Thyroid gland (tissue), 4 donors: ENCODE measurements around the gene SDC3.

ENCODE experiments used
- POLR2A ChIP-seq, 2 donors: fragments of 450-650 bp; IDR thresholded peaks; one replicate each; pipeline ENCODE4 v1.6.1; 2017; ENCODE audit warnings: antibody characterized with exemption in 2 of 2, mild to moderate bottlenecking in 2 of 2, moderate library complexity in 1 of 2
- TF ChIP-seq, protein P1 (sequence below), 6 experiments: fragments of 200-600 bp in 3 of 6; fragments of 450-650 bp in 3 of 6; sonication (generic) in 3 of 6; IDR thresholded peaks; one replicate each; pipeline ENCODE4 v1.5.1; 2016 to 2019; ENCODE audit warnings: antibody characterized with exemption in 6 of 6, mild to moderate bottlenecking in 2 of 6, inconsistent platforms in 1 of 6, moderate library complexity in 1 of 6

DNA sequence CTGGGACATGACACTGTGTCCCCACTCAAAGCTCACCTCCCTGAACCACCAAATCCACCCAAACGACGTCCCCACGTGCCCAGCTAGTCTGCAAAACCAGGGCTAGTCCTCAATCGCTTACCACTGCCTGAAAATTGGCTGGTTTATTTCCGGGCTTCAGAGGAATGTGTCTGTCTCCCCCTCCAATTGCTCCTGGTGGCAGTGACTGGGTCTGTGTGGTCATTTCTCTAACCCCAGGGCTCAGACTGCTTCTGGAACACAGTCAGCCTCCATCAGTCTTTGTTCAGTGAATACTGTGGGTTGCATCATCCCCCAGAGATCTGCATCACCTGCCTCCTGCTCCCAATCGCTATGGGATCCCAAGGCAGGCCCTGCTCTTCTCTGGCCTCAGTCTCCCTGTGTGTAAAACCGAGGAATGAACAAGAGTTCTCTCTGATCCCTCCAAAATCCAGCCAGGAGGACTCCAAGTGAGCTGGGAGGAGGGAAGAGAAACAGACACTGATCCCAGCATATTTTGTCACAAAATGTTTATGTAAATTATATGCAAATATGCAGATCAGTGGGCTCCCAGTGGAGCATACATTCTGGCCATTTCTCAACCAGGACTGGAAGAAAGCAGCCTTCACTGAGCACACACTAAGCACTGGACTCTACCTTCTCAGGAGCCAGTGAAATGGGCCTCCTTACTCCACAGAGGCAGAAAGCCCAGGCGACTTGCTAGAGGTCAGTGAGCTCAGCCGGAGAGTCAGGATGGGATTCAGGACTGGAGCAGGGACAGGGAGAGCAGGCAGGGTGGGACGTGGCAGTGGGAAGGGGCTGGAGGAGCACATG is 20.9 kb downstream of the SDC3 start:
- TF ChIP-seq, protein P1, sequence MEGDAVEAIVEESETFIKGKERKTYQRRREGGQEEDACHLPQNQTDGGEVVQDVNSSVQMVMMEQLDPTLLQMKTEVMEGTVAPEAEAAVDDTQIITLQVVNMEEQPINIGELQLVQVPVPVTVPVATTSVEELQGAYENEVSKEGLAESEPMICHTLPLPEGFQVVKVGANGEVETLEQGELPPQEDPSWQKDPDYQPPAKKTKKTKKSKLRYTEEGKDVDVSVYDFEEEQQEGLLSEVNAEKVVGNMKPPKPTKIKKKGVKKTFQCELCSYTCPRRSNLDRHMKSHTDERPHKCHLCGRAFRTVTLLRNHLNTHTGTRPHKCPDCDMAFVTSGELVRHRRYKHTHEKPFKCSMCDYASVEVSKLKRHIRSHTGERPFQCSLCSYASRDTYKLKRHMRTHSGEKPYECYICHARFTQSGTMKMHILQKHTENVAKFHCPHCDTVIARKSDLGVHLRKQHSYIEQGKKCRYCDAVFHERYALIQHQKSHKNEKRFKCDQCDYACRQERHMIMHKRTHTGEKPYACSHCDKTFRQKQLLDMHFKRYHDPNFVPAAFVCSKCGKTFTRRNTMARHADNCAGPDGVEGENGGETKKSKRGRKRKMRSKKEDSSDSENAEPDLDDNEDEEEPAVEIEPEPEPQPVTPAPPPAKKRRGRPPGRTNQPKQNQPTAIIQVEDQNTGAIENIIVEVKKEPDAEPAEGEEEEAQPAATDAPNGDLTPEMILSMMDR (IDR thresholded peaks at IDR 0.05) = no peak
- no peak for TF ChIP-seq POLR2A (IDR thresholded peaks at IDR 0.05)
